GM18519 (cell line): ENCODE measurements around the gene SESN1.

Source experiments
- ATAC-seq: cut with Tn5 transposase; IDR thresholded peaks from one replicate; pipeline ENCODE4 v1.9.1; 2021; ENCODE audit warnings: mild to moderate bottlenecking, moderate library complexity; ENCODE audit not compliant: unreplicated experiment, low FRiP score

SESN1 gene

DNA sequence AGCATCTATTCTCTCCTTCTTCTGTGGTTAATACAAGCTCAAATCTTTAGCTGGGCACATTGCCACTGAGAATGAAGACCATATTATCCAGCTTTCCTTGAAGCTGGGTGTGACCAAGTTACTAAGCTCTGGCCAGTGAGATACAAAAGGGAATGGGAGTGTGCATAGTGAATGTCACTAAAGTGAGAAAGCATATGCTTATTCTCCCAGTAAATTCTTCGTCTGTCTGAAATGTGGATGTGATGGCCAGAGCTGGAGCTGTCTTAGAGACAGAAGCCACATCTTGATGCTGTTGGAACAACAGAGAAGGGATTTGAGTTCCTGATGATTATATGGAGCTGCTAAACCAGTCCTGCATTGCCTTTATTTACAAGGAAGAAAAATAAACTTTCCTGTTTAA is 60.1 kb downstream of the SESN1 start:
- no peak for ATAC-seq

DNA sequence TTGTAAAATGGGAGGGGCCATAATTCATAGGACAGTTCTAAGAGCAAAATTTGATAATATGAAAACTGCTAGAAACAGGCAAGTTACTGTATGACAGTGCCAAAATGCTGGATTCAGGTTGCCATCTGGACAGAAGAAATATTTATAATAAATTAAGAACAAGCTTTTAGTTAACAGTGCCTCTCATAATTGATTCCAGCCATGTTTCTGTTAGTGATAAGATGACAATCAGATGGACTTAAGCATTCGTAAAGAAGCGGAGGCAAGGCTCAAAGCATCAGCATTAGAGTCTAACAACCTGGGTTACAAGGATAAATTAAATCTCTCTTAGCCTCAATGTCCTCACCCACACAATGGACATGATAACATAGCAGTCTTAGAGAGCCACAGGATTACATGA is 61.0 kb downstream of the SESN1 start:
- no peak for ATAC-seq

GRCh38 chr6:109031416-109031815 is 63.2 kb downstream of the SESN1 start:
- ATAC-seq: no peak

- ATAC-seq: no peak
Measured at GRCh38 chr6:109029313-109029712, 65.3 kb downstream of the SESN1 start.

DNA sequence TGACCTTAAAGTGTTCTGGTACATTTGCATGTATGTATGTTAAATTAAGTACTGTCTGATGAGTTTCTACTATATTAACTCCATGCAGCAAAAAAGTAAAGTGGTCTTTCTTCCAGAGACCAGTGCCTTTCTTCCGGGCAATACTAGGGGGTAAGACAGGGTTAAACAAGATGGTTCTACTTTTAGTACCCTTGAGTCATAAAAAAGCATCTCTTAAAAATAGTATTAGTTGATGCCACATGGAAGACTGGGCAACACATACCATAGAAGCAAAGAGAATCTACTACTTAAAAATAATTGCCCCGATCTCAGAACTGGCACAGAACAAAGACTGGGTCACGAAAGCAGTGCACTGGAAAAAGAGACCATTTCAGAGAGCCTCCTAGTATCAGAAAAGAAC is 66.2 kb downstream of the SESN1 start:
- no peak for ATAC-seq

- ATAC-seq: no peak
Measured at GRCh38 chr6:109027964-109028363, 66.7 kb downstream of the SESN1 start.

GRCh38 chr6:109025639-109026038 is 69.0 kb downstream of the SESN1 start:
- no peak for ATAC-seq

GRCh38 chr6:109024784-109025183 is 69.9 kb downstream of the SESN1 start:
- no peak for ATAC-seq

DNA sequence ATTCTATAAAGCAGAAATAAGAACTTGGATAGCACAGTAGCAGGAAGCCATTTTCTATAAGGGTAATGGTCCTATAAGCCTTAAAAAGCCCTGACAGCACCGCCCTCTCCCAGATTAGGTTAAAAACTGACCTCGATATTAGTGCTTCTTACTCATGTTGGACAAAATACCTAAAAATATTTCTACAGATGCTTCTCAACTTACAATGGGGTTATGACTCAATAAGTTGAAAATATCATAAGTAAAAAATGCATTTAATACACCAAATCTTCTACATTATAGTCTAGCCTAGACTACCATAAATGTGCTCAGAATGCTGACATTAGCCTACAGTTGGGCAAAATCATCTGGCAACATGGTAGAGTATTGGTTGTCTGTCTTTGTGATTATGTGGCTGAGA is 70.3 kb downstream of the SESN1 start:
- no peak for ATAC-seq

- ATAC-seq: no peak
Measured at GRCh38 chr6:109023356-109023925, 71.2 kb downstream of the SESN1 start.

DNA sequence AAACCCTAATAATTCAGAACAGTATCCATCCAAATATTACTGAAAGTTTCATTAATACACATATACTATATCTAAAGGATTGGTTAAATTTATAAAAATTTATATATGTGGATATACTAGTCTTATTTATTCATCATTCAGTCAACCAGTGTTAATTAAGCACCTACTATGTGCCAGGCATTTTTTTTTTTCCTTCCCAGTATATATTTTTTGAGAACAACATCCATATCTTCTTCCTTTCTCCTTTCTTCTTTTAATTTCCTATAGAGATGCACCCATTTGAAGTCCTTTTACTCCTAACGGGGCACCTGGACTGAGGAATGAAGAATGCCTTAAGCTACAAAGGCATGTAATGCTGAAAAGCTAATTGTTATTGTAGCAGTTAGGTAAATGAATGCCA is 72.8 kb downstream of the SESN1 start:
- no peak for ATAC-seq

- no peak for ATAC-seq
Measured at GRCh38 chr6:109019911-109020310, 74.7 kb downstream of the SESN1 start.

DNA sequence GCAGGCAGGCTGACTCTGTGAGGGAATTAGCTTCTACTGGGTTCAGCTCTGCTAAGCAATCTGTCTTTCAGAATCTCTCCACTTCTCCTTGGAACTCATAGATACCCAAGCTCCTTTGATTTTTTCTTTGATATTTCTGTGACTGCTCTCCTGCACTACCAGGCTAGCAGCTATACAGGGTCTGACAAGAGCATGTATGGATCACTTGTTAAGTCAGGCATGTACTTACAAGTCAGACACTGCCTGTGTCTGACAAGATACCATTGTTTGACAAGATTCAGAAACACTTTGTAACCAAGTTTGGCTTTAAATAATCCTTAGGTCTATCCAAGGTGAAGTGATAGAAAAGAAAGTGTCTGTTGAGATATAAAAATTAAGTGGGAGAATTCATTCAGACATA is 79.5 kb downstream of the SESN1 start:
- ATAC-seq: no peak

- ATAC-seq: no peak
Measured at GRCh38 chr6:109014606-109015005, 80.0 kb downstream of the SESN1 start.

DNA sequence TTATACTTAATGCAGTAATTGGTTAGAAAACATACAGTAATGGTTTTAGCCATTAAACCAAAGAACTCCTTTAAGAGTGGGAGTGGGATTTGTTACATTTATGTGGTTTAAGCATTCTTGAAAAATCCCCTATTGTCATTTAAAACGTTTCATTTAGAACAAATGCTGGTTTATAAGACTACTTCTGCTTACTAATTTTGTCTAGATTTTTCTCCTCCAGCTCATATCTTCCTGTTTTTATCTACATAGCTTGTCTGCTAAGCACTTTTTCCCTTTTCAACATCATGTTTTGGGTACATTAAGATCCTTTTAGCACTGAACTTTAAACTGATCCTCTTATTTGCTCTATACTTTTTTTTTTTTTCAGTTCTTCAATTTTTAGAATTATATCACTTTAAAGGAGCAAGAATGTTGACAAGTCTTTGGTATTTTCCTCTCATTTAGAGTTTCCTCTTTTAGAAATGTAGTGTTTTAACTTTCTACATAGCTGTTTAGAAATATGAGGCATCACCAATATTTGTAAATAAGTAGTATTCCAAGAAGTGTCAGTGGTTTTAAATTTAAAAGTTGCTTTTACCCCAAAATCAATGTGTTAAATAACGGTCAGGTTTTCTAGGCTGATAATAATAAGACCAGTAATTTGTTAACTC is 80.9 kb downstream of the SESN1 start:
- no peak for ATAC-seq

DNA sequence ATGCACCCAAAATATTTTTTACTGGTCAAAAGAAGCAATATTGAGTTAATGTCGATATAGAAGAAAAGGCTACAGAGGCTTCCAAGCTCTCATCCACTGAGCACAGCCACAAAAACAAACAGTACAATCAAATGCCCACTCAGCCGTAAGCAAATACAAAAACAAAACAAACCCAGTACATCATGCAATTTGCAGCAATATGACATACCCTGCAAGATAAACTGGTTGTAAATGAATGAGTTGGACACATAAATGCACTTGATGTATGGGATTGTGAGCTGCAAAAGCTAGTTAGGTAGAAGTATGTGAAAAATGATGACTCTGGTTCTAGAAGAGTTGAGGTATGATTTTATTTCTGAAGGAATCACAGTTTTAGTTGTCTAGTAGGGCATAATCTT is 83.9 kb downstream of the SESN1 start:
- no peak for ATAC-seq

DNA sequence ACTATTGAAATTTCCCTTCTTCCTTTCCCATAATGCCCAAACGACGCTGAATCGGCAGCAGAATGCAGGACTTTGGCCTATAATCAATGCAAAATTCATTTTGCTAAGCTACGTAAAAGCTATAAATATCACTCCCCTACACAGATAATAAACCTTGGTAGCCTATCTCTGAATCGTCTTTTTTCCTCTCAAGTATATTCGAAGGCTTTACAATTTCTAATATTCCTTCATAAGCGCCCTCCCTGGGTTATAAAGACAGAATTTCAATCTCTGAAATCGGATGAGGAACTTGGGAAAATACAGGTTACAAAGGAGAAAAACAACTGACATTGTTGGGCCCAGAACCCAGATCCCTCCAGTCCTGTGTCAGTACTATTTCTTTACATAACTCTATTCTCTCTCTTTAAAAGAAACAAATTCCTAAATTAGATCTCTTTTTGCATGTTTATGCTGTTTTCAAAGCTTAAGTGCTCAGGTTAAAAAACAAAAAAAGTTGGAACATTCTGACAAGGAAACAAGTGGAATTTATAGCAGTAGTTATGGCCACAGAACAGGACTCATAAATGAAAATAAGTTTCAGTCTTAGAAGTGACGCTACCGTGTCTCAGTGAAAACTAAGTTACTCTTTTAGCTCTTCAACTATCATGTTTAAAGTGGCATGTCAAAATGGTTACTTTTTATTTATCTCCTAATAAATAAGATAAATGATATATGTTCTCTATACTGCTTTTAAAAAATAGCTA is 84.5 kb downstream of the SESN1 start:
- no peak for ATAC-seq

DNA sequence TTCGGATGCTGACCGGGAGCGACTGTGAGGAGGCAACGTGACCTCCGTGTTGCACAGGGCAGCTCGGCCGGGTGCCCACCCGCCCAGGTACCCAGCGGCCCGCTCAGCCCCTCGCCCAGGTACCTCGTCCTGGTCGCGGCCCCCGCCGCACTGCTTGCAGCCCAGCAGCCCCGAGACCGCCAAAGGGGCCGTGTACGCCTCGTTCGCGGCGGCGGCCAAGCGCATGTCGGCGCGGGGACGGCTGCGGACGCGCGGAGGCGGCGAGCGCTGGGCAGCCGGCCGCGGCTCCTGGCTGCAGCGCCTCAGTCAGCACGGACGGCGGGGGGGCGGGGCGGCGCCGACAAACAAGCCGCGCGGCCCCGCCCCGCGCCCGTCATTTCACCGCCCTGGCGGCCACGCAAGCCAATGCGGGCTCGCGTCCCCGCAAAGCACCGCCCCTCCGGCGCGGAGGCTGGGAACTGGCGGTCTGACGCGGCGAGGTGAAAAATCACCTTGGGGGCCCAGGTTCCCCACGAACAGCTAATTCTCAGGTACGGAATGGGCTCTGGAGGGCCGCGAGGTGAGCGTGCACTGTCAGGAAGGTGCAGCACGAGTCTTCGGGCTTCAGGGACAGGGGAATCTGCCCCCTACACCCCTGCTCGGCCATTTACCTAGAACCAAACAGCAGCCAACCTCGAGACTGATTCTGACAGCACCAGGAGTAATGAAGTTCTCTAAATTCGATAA is 85.2 kb downstream of the SESN1 start:
- peak; percentile 69 for ATAC-seq

GRCh38 chr6:109008537-109009235 is 86.0 kb downstream of the SESN1 start:
- no peak for ATAC-seq

- peak; percentile 42 for ATAC-seq
Measured at GRCh38 chr6:109008054-109008453, 86.6 kb downstream of the SESN1 start.

DNA sequence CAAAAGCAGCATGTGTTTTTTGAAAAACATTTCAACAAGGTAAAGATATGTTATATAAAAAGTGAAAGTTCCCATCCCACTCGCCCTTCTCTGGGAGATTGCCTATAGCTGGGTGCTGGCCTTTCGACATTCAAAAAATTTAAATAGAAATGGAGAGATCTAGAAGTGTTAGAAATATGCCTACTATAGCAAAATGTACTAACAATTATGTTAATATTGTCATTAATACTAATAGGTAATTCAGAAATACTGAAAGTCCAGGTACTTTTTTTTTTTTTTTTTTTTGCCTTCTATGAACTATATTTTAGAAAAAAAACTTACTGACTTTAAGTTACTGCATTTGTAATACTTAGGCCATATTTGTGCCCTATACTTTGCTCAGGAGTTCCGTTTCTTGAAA is 87.1 kb downstream of the SESN1 start:
- ATAC-seq: no peak
